HCT116 (cell line): Measurements from ENCODE around the gene FAM98C. TPM values are rescaled to one million over a fixed set of nuclear protein-coding genes. Genes with fewer than 3 reads are reported as not detected.

Experiments
- ATAC-seq: fragments of 200-7000 bp; cut with Tn5 transposase; 2 replicates; pipeline ENCODE4 v1.9.1; 2020; ENCODE audit warnings: mild to moderate bottlenecking, moderate library complexity
- BruUV-seq: library from RNA; stranded (reverse); fragments of 400-500 nt; replicated peaks from 2 replicates; lab custom pipeline; 2021; lab: Mats Ljungman, UMichigan
- CTCF ChIA-PET: fragments of 300-600 bp; sonication (Branson Sonifier 250); formaldehyde crosslinking; loops from one replicate; lab custom pipeline; 2021; ENCODE audit warnings: antibody characterized with exemption; lab: Charles Lee
- POLR2A ChIA-PET: fragments of 300-600, 350-600 bp; sonication (Branson Sonifier 250); formaldehyde crosslinking; loops from one replicate; lab custom pipeline; 2021; ENCODE audit warnings: antibody characterized with exemption; lab: Charles Lee
- RAD21 ChIA-PET, 2 experiments: fragments of 300-600 bp; sonication (Branson Sonifier 250); formaldehyde crosslinking; loops; one replicate each; lab custom pipeline; 2023; ENCODE audit warnings: low total read pairs in 2 of 2; ENCODE audit not compliant: uncharacterized antibody in 2 of 2, unreplicated experiment in 2 of 2, low non-redundant PET in 1 of 2; lab: Charles Lee
- DNase-seq: peaks from one replicate; pipeline ENCODE4 v3.0.0-alpha.2; 2010; ENCODE audit warnings: low read depth, low spot score
- H2AFZ ChIP-seq: fragments of 200-600 bp; shearing (Covaris generic), sonication (generic); 2 replicates; pipeline ENCODE4 v1.6.1; 2017; ENCODE audit warnings: low read depth, mixed run types, mixed read lengths, antibody characterized with exemption, low read length; ENCODE audit not compliant: poor library complexity, severe bottlenecking
- H3K27ac ChIP-seq: 2 replicates; pipeline ENCODE4 v1.5.1; 2012; ENCODE audit warnings: low read depth, low read length
- H3K27me3 ChIP-seq: fragments of 200-600 bp; sonication (generic); 2 replicates; pipeline ENCODE4 v1.6.1; 2016; ENCODE audit warnings: mixed run types, low read length, mixed read lengths; ENCODE audit not compliant: insufficient read depth
- H3K36me3 ChIP-seq, 2 experiments: fragments of 200-500 bp in 1 of 2; fragments of 200-600 bp in 1 of 2; sonication (Bioruptor generic) in 1 of 2; sonication (generic) in 1 of 2; 2 replicates each; pipeline versions ENCODE4 v1.5.1 to v1.6.1; 2014 to 2016; ENCODE audit warnings: low read length in 2 of 2, inconsistent platforms in 1 of 2, mixed read lengths in 1 of 2, mixed run types in 1 of 2; ENCODE audit not compliant: insufficient read depth in 2 of 2, control insufficient read depth in 1 of 2
- H3K4me1 ChIP-seq, 2 experiments: fragments of 200-600 bp in 1 of 2; sonication (generic) in 1 of 2; 2 replicates each; pipeline versions ENCODE4 v1.5.1 to v1.6.1; 2012 to 2017; ENCODE audit warnings: low read length in 2 of 2, inconsistent platforms in 1 of 2, mild to moderate bottlenecking in 1 of 2, mixed read lengths in 1 of 2, mixed run types in 1 of 2, moderate library complexity in 1 of 2; ENCODE audit not compliant: insufficient read depth in 2 of 2, control insufficient read depth in 1 of 2
- H3K4me2 ChIP-seq: fragments of 200-600 bp; sonication (generic); 2 replicates; pipeline ENCODE4 v1.6.1; 2017; ENCODE audit warnings: mixed run types, low read length, mixed read lengths
- H3K4me3 ChIP-seq, 2 experiments: fragments of 200-600 bp in 1 of 2; sonication (generic) in 1 of 2; replicated peaks in 1 of 2; 2 replicates each; pipeline ENCODE4 v1.5.1; 2011 to 2016; ENCODE audit warnings: low read length in 2 of 2, control low read depth in 1 of 2, low read depth in 1 of 2, mild to moderate bottlenecking in 1 of 2, mixed read lengths in 1 of 2, mixed run types in 1 of 2
- H3K79me2 ChIP-seq: fragments of 200-600 bp; sonication (generic); 2 replicates; pipeline ENCODE4 v1.6.1; 2017; ENCODE audit warnings: mild to moderate bottlenecking, mixed run types, low read length, moderate library complexity, mixed read lengths; ENCODE audit not compliant: insufficient read depth
- H3K9ac ChIP-seq: fragments of 200-600 bp; sonication (generic); 2 replicates; pipeline ENCODE4 v1.6.1; 2016; ENCODE audit warnings: low read length, mixed read lengths
- H3K9me2 ChIP-seq: fragments of 200-600 bp; sonication (generic), shearing (Covaris generic); 2 replicates; pipeline ENCODE4 v1.6.1; 2017; ENCODE audit warnings: mixed run types, mild to moderate bottlenecking, moderate library complexity; ENCODE audit not compliant: insufficient read depth
- H3K9me3 ChIP-seq, 2 experiments: fragments of 200-500 bp in 1 of 2; fragments of 200-600 bp in 1 of 2; sonication (Bioruptor generic) in 1 of 2; sonication (generic) in 1 of 2; 2 replicates each; pipeline ENCODE4 v1.6.1; 2014 to 2017; ENCODE audit warnings: low read length in 2 of 2, mixed read lengths in 2 of 2, inconsistent platforms in 1 of 2, low read depth in 1 of 2, mild to moderate bottlenecking in 1 of 2, mixed run types in 1 of 2, moderate library complexity in 1 of 2; ENCODE audit not compliant: control insufficient read depth in 1 of 2, insufficient read depth in 1 of 2
- H4K20me1 ChIP-seq: fragments of 200-600 bp; sonication (generic), shearing (Covaris generic); 2 replicates; pipeline ENCODE4 v1.6.1; 2017; ENCODE audit warnings: mixed run types, mild to moderate bottlenecking, moderate library complexity; ENCODE audit not compliant: insufficient read depth
- CBX3 ChIP-seq: IDR thresholded peaks from 2 replicates; pipeline ENCODE4 v1.6.1; 2012; ENCODE audit warnings: low read depth
- ELF1 ChIP-seq: IDR thresholded peaks from 2 replicates; pipeline ENCODE4 v1.6.1; 2012; ENCODE audit warnings: low read depth, borderline replicate concordance
- EZH2 ChIP-seq: fragments of 200-600 bp; sonication (generic); IDR thresholded peaks from 2 replicates; pipeline ENCODE4 v1.6.1; 2017; ENCODE audit warnings: antibody characterized with exemption, mixed run types
- JUND ChIP-seq: IDR thresholded peaks from 2 replicates; pipeline ENCODE4 v1.6.1; 2012
- MAX ChIP-seq: IDR thresholded peaks from 2 replicates; pipeline ENCODE4 v1.6.1; 2012
- POLR2A ChIP-seq: IDR thresholded peaks from 2 replicates; pipeline ENCODE4 v1.7.0; 2011; ENCODE audit warnings: borderline replicate concordance; ENCODE audit not compliant: insufficient read depth, insufficient read length; ENCODE audit errors: extremely low read depth
- POLR2AphosphoS5 ChIP-seq: IDR thresholded peaks from 2 replicates; pipeline ENCODE4 v1.6.1; 2011; ENCODE audit warnings: mild to moderate bottlenecking, low read depth, low read length, moderate library complexity
- REST ChIP-seq: IDR thresholded peaks from 2 replicates; pipeline ENCODE4 v1.6.1; 2012; ENCODE audit warnings: low read depth
- SIN3A ChIP-seq: IDR thresholded peaks from 2 replicates; pipeline ENCODE4 v1.6.1; 2012; ENCODE audit warnings: low read depth
- SP1 ChIP-seq: IDR thresholded peaks from 2 replicates; pipeline ENCODE4 v1.6.1; 2012; ENCODE audit warnings: low read depth
- SRF ChIP-seq: IDR thresholded peaks from 2 replicates; pipeline ENCODE4 v1.6.1; 2012; ENCODE audit warnings: low read depth
- TCF7L2 ChIP-seq: IDR thresholded peaks from 2 replicates; pipeline ENCODE4 v1.7.0; 2011; ENCODE audit warnings: borderline replicate concordance, inconsistent platforms; ENCODE audit not compliant: insufficient read depth, insufficient read length; ENCODE audit errors: extremely low read depth
- YY1 ChIP-seq: IDR thresholded peaks from 2 replicates; pipeline ENCODE4 v1.6.1; 2011; ENCODE audit warnings: low read length, low read depth, moderate library complexity, mild to moderate bottlenecking; ENCODE audit not compliant: insufficient replicate concordance; ENCODE audit errors: extremely low read depth
- ZBTB33 ChIP-seq: IDR thresholded peaks from 2 replicates; pipeline ENCODE4 v1.6.1; 2011; ENCODE audit warnings: mild to moderate bottlenecking, low read length, moderate library complexity; ENCODE audit not compliant: insufficient replicate concordance; ENCODE audit errors: extremely low read depth
- ZFX ChIP-seq: fragments of 450-650 bp; IDR thresholded peaks from 2 replicates; pipeline ENCODE4 v1.6.1; 2017
- ZNF274 ChIP-seq: fragments of 200-500 bp; sonication (Bioruptor generic); IDR thresholded peaks from 2 replicates; pipeline ENCODE4 v1.6.1; 2014; ENCODE audit warnings: mild to moderate bottlenecking, low read depth, low read length, inconsistent platforms
- intact Hi-C: fragments of 100-400 bp; cut with micrococcal nuclease; formaldehyde crosslinking; loops from 2 replicates; pipeline ENCODE4 v1.10.0; 2022
- total RNA-seq: library from RNA; stranded (reverse); gene quantifications from one replicate; pipeline ENCODE4 v1.2.1, GENCODE V29; 2021; ENCODE audit not compliant: unreplicated experiment

Gene FAM98C
- total RNA-seq, 1 experiment from 2014 or later: 33.8 TPM

- Histone ChIP-seq H3K4me3 (no peak overlapping the region), H3K27me3 (no peaks in the 10 kb centered on the region), H2AFZ (no peak overlapping the region), H3K4me2 (no peak overlapping the region), H3K9ac (no peak overlapping the region), H3K4me1 (peaks cover 6 to 17% of the 10 kb centered on the region in 2 experiments; a peak in 3 of 4 replicates), H3K9me2 (no peaks in the 10 kb centered on the region), H3K9me3 (no peaks in the 10 kb centered on the region), H4K20me1 (no peaks in the 10 kb centered on the region), H3K79me2 (no peaks in the 10 kb centered on the region), H3K27ac (no peak overlapping the region)
- intact Hi-C loops: no loop called here
- ATAC-seq (no peak), DNase-seq (no peak)
- ChIA-PET POLR2A (interaction anchor here (1.0 kb wide), 1 partner anchor 10 kb away, joined by 4 read pairs; the partner anchor contains the start of gene FAM98C), RAD21 (no interaction called here), CTCF (interaction anchor here (1.0 to 2.2 kb wide), 2 partner anchors 9 to 10 kb away, joined by 3 to 7 read pairs; partner anchors contain the start of gene FAM98C)
- no peak for TF ChIP-seq YY1
- TF ChIP-seq TCF7L2: no peak
- TF ChIP-seq EZH2: no peak
- no peak for TF ChIP-seq SRF
- no peak for TF ChIP-seq POLR2AphosphoS5
- no peak for TF ChIP-seq REST
- no peak for TF ChIP-seq SP1
- TF ChIP-seq ZFX: no peak
- no peak for TF ChIP-seq ZNF274
- no peak for TF ChIP-seq JUND
- no peak for TF ChIP-seq POLR2A
- no peak for TF ChIP-seq CBX3
- no peak for TF ChIP-seq ELF1
- no peak for TF ChIP-seq MAX
- no peak for TF ChIP-seq ZBTB33
- no peak for TF ChIP-seq SIN3A
- TF ChIP-seq, all 23 proteins: peak for 0
- no peaks in the 10 kb centered on the region for H3K36me3 ChIP-seq
- no TSS peak for BruUV-seq
These were observed 9.6 kb downstream of the FAM98C start for GRCh38 chr19:38412491-38412890.
